SU-DHL-6 (cell line): Measurements from ENCODE around the gene YARS1.

ENCODE experiments used
- H2AFZ ChIP-seq: fragments of 200-600 bp; sonication (generic); 2 replicates; pipeline ENCODE4 v1.6.1; 2014; ENCODE audit warnings: low read depth, mild to moderate bottlenecking, moderate library complexity, mixed read lengths, antibody characterized with exemption, low read length; ENCODE audit not compliant: severe bottlenecking
- H3F3A ChIP-seq: fragments of 200-600 bp; shearing (Covaris generic); 2 replicates; pipeline ENCODE4 v1.6.0; 2016; ENCODE audit warnings: antibody characterized with exemption, mild to moderate bottlenecking; ENCODE audit not compliant: insufficient read depth
- H3K27ac ChIP-seq: fragments of 200-600 bp; sonication (generic); 2 replicates; pipeline ENCODE4 v1.5.1; 2016; ENCODE audit warnings: low read depth, mild to moderate bottlenecking, low read length, moderate library complexity, mixed read lengths
- H3K27me3 ChIP-seq: fragments of 200-600 bp; sonication (generic), shearing (Covaris generic); 2 replicates; pipeline ENCODE4 v1.6.0; 2014; ENCODE audit warnings: mild to moderate bottlenecking, low read length
- H3K36me3 ChIP-seq: fragments of 200-600 bp; sonication (generic); 2 replicates; pipeline ENCODE4 v1.6.1; 2014; ENCODE audit warnings: mild to moderate bottlenecking, low read length, mixed read lengths
- H3K4me2 ChIP-seq: fragments of 300-600, 200-600 bp; shearing (Covaris generic), sonication (generic); 2 replicates; pipeline ENCODE4 v1.6.0; 2014; ENCODE audit warnings: low read length, low read depth, mild to moderate bottlenecking; ENCODE audit not compliant: poor library complexity, severe bottlenecking
- H3K4me3 ChIP-seq: fragments of 200-600 bp; sonication (generic); 2 replicates; pipeline ENCODE4 v1.5.1; 2014; ENCODE audit warnings: antibody characterized with exemption, low read length, mild to moderate bottlenecking, mixed read lengths; ENCODE audit not compliant: insufficient read depth, poor library complexity, severe bottlenecking
- H3K79me2 ChIP-seq: fragments of 200-600 bp; sonication (generic); 2 replicates; pipeline ENCODE4 v1.6.1; 2014; ENCODE audit warnings: mild to moderate bottlenecking, low read length, moderate library complexity; ENCODE audit not compliant: insufficient read depth
- H3K9ac ChIP-seq: fragments of 200-600 bp; sonication (generic); 2 replicates; pipeline ENCODE4 v1.7.0; 2014; ENCODE audit warnings: mild to moderate bottlenecking, low read length
- H3K9me2 ChIP-seq: fragments of 200-600 bp; sonication (generic); replicated peaks from 2 replicates; pipeline ENCODE4 v1.6.1; 2014; ENCODE audit warnings: low read length; ENCODE audit not compliant: insufficient read depth
- H3K9me3 ChIP-seq: fragments of 200-600 bp; sonication (generic); 2 replicates; pipeline ENCODE4 v1.6.1; 2014; ENCODE audit warnings: low read length, mixed read lengths; ENCODE audit not compliant: insufficient read depth
- H4K20me1 ChIP-seq: fragments of 200-600 bp; sonication (generic); 2 replicates; pipeline ENCODE4 v1.6.1; 2014; ENCODE audit warnings: low read depth, mild to moderate bottlenecking, antibody characterized with exemption, low read length, moderate library complexity, mixed read lengths
- EZH2phosphoT487 ChIP-seq: fragments of 200-600 bp; sonication (generic), shearing (Covaris generic); conservative IDR thresholded peaks from 2 replicates; pipeline ENCODE4 v1.6.1; 2018; ENCODE audit warnings: mild to moderate bottlenecking, antibody characterized with exemption, low read length, moderate library complexity, mixed read lengths
- TF ChIP-seq, protein P1 (sequence below): fragments of 200-600 bp; sonication (generic); IDR thresholded peaks from one replicate; pipeline ENCODE4 v1.5.1; 2017; ENCODE audit warnings: antibody characterized with exemption, mild to moderate bottlenecking, low read length, moderate library complexity; ENCODE audit not compliant: insufficient read depth, poor library complexity, severe bottlenecking

Gene YARS1

GRCh38 chr1:32813941-32814739, 3.0 kb downstream of the YARS1 start:
- Histone ChIP-seq H3K9me2 (no peaks in the 10 kb centered on the region), H4K20me1 (peaks cover 11% of the 10 kb centered on the region; the same call in 1 of the 2 replicates), H3K4me2 (no peak overlapping the region), H2AFZ (no peak overlapping the region), H3K36me3 (peaks cover 15% of the 10 kb centered on the region; the same call in 1 of the 2 replicates), H3K9me3 (no peaks in the 10 kb centered on the region), H3K79me2 (peaks cover 77% of the 10 kb centered on the region), H3K27ac (no peak overlapping the region), H3K4me3 (no peak overlapping the region), H3K9ac (no peak overlapping the region), H3F3A (peaks cover 16% of the 10 kb centered on the region), H3K27me3 (no peaks in the 10 kb centered on the region)
- TF ChIP-seq EZH2phosphoT487 = no peak
- TF ChIP-seq, protein P1, sequence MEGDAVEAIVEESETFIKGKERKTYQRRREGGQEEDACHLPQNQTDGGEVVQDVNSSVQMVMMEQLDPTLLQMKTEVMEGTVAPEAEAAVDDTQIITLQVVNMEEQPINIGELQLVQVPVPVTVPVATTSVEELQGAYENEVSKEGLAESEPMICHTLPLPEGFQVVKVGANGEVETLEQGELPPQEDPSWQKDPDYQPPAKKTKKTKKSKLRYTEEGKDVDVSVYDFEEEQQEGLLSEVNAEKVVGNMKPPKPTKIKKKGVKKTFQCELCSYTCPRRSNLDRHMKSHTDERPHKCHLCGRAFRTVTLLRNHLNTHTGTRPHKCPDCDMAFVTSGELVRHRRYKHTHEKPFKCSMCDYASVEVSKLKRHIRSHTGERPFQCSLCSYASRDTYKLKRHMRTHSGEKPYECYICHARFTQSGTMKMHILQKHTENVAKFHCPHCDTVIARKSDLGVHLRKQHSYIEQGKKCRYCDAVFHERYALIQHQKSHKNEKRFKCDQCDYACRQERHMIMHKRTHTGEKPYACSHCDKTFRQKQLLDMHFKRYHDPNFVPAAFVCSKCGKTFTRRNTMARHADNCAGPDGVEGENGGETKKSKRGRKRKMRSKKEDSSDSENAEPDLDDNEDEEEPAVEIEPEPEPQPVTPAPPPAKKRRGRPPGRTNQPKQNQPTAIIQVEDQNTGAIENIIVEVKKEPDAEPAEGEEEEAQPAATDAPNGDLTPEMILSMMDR = no peak

- no peak overlapping the region for H3K9ac ChIP-seq
Measured at GRCh38 chr1:32811917-32812316, 5.2 kb downstream of the YARS1 start.

DNA sequence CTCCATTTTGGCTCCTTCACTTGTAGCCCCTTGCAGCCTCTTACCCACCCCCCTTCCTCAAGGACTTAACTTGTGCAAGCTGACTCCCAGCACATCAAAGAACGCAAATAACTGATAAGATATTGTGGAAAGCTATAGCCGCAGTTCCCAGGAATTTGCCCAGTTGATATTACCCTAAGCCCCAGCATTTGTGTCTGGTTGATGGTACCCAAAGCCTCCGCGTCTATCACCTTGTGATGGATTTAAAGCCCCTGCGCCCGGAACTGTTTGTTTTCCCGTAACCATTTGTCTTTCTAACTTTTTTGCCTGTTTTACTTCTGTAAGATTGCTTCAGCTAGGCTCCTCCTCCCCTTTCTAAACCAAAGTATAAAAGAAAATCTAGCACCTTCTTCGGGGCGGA, 5.9 kb downstream of the YARS1 start:
- no peak overlapping the region for H3K27ac ChIP-seq
- H3K4me2 ChIP-seq = no peak overlapping the region
- H3K4me3 ChIP-seq = no peak overlapping the region
- H3K79me2 ChIP-seq = peaks cover 82% of the 10 kb centered on the region
- peaks cover 36% of the 10 kb centered on the region; the same call in 1 of the 2 replicates for H3K36me3 ChIP-seq
- peaks cover 14% of the 10 kb centered on the region; the same call in 1 of the 2 replicates for H4K20me1 ChIP-seq
- H3K9me3 ChIP-seq = no peaks in the 10 kb centered on the region
- peaks cover 4% of the 10 kb centered on the region; the same call in 1 of the 2 replicates for H3F3A ChIP-seq
- H3K27me3 ChIP-seq = no peaks in the 10 kb centered on the region
- TF ChIP-seq EZH2phosphoT487 = no peak
- TF ChIP-seq, protein P1 = no peak
- H3K9me2 ChIP-seq = no peaks in the 10 kb centered on the region
- H2AFZ ChIP-seq = no peak overlapping the region
- H3K9ac ChIP-seq = no peak overlapping the region

More at GRCh38 chr1:32811917-32812316, 5.2 kb downstream of the YARS1 start:
- peaks cover 12% of the 10 kb centered on the region; the same call in 1 of the 2 replicates for H4K20me1 ChIP-seq
- no peaks in the 10 kb centered on the region for H3K9me3 ChIP-seq
- H3F3A ChIP-seq = peaks cover 4% of the 10 kb centered on the region; the same call in 1 of the 2 replicates
- no peak for TF ChIP-seq EZH2phosphoT487
- TF ChIP-seq, protein P1 = no peak
- peaks cover 88% of the 10 kb centered on the region for H3K79me2 ChIP-seq
- H2AFZ ChIP-seq = no peak overlapping the region
- H3K4me3 ChIP-seq = no peak overlapping the region
- H3K4me2 ChIP-seq = no peak overlapping the region
- peaks cover 29% of the 10 kb centered on the region; the same call in 1 of the 2 replicates for H3K36me3 ChIP-seq
- no peaks in the 10 kb centered on the region for H3K27me3 ChIP-seq
- no peak overlapping the region for H3K27ac ChIP-seq
- no peaks in the 10 kb centered on the region for H3K9me2 ChIP-seq
